ENCODE results near the gene TOLLIP.

DNA sequence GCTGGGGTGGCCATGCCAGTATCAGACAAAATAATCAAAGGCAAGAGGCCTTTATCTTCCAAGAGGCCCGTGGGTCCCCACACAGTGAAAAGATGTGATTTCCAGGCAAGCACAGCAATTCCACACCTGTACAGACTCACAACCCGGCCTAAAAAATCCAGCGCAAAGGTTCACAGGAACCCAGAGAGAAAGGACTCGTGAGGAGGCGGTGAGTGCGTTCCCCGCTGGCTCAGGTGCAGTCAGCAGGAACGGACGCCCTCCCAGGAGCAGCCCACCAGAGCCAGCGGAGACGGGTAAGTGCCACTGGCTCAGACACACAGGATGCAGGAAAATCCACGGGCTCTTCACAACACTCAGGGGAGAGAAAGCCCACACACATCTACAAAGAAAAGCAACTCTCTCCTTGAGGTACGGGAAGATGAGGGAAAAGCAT lies 4.4 kb downstream of the TOLLIP start:
- TF ChIP-seq CTCF (IDR thresholded peaks at IDR 0.05) = no peak
- TF ChIP-seq POLR2A (IDR thresholded peaks at IDR 0.05) = no peak

Data from stomach (tissue), 4 donors.